H9 (cell line): ENCODE measurements around the gene RGS14. TPM values are rescaled to one million over a fixed set of nuclear protein-coding genes. Genes with fewer than 3 reads are reported as not detected.

Source experiments
- DNase-seq: peaks from one replicate; pipeline ENCODE4 v3.0.0-alpha.2; 2017
- H2AFZ ChIP-seq: one replicate; pipeline ENCODE4 v1.6.1; 2013; ENCODE audit warnings: mild to moderate bottlenecking, low read length, control low read depth, moderate library complexity
- H2AK5ac ChIP-seq: 2 replicates; pipeline ENCODE4 v1.6.1; 2013; ENCODE audit warnings: low read length, control low read depth, mixed read lengths; ENCODE audit not compliant: insufficient read length
- H2BK120ac ChIP-seq: one replicate; pipeline ENCODE4 v1.6.1; 2013; ENCODE audit warnings: low read depth, mild to moderate bottlenecking, low read length, control low read depth, inconsistent platforms; ENCODE audit not compliant: poor library complexity, severe bottlenecking
- H2BK12ac ChIP-seq: 2 replicates; pipeline ENCODE4 v1.6.1; 2013; ENCODE audit warnings: low read length, control low read depth, mixed read lengths, low read depth; ENCODE audit not compliant: insufficient read length
- H2BK15ac ChIP-seq: 2 replicates; pipeline ENCODE4 v1.6.1; 2013; ENCODE audit warnings: low read depth, low read length, control low read depth
- H2BK20ac ChIP-seq: one replicate; pipeline ENCODE4 v1.6.1; 2013; ENCODE audit warnings: low read depth, mild to moderate bottlenecking, low read length, control low read depth, inconsistent platforms; ENCODE audit not compliant: poor library complexity, severe bottlenecking
- H2BK5ac ChIP-seq: 2 replicates; pipeline ENCODE4 v1.6.1; 2013; ENCODE audit warnings: low read length, control low read depth, mixed read lengths; ENCODE audit not compliant: insufficient read length
- H3K14ac ChIP-seq: 2 replicates; pipeline ENCODE4 v1.6.1; 2013; ENCODE audit warnings: low read length, control low read depth; ENCODE audit not compliant: insufficient read depth
- H3K18ac ChIP-seq: 2 replicates; pipeline ENCODE4 v1.6.1; 2013; ENCODE audit warnings: low read depth, mild to moderate bottlenecking, mixed read lengths, low read length, control low read depth; ENCODE audit not compliant: insufficient read length
- H3K23ac ChIP-seq: 2 replicates; pipeline ENCODE4 v1.6.1; 2013; ENCODE audit warnings: low read length, control low read depth, mixed read lengths, low read depth; ENCODE audit not compliant: insufficient read length
- H3K23me2 ChIP-seq: 2 replicates; pipeline ENCODE4 v1.6.1; 2013; ENCODE audit warnings: low read depth, mild to moderate bottlenecking, mixed read lengths, low read length, control low read depth; ENCODE audit not compliant: insufficient read length, poor library complexity, severe bottlenecking
- H3K27ac ChIP-seq: 2 replicates; pipeline ENCODE4 v1.5.1; 2013; ENCODE audit warnings: low read length, control low read depth, mixed read lengths, low read depth; ENCODE audit not compliant: insufficient read length
- H3K27me3 ChIP-seq: 2 replicates; pipeline ENCODE4 v1.6.1; 2013; ENCODE audit warnings: low read length, control low read depth, inconsistent platforms; ENCODE audit not compliant: insufficient read depth
- H3K4ac ChIP-seq: 2 replicates; pipeline ENCODE4 v1.6.1; 2013; ENCODE audit warnings: low read depth, mild to moderate bottlenecking, control low read depth, inconsistent platforms, low read length, moderate library complexity
- H3K4me1 ChIP-seq: 2 replicates; pipeline ENCODE4 v1.6.1; 2013; ENCODE audit warnings: low read length, control low read depth, inconsistent platforms; ENCODE audit not compliant: insufficient read depth
- H3K4me2 ChIP-seq: 2 replicates; pipeline ENCODE4 v1.6.1; 2013; ENCODE audit warnings: low read length, control low read depth, mixed read lengths; ENCODE audit not compliant: insufficient read length, insufficient read depth
- H3K56ac ChIP-seq: 2 replicates; pipeline ENCODE4 v1.6.1; 2013; ENCODE audit warnings: low read depth, mild to moderate bottlenecking, mixed read lengths, low read length, control low read depth; ENCODE audit not compliant: insufficient read length
- H3K79me1 ChIP-seq: 2 replicates; pipeline ENCODE4 v1.6.1; 2013; ENCODE audit warnings: low read depth, mild to moderate bottlenecking, moderate library complexity, low read length, control low read depth, inconsistent platforms; ENCODE audit not compliant: insufficient read depth, poor library complexity, severe bottlenecking
- H3K79me2 ChIP-seq: 2 replicates; pipeline ENCODE4 v1.6.1; 2013; ENCODE audit warnings: low read length, control low read depth, inconsistent platforms; ENCODE audit not compliant: insufficient read depth
- H3K9ac ChIP-seq: 2 replicates; pipeline ENCODE4 v1.6.1; 2013; ENCODE audit warnings: low read length, control low read depth, mixed read lengths; ENCODE audit not compliant: insufficient read length; ENCODE audit errors: extremely low read depth
- H3K9me3 ChIP-seq: one replicate; pipeline ENCODE4 v1.6.1; 2013; ENCODE audit warnings: low read depth, low read length, inconsistent platforms; ENCODE audit not compliant: control insufficient read depth
- H3T11ph ChIP-seq: one replicate; pipeline ENCODE4 v1.6.1; 2013; ENCODE audit warnings: mild to moderate bottlenecking, low read length, control low read depth, inconsistent platforms
- H4K20me1 ChIP-seq: one replicate; pipeline ENCODE4 v1.6.1; 2013; ENCODE audit not compliant: control insufficient read depth, insufficient read length, insufficient read depth
- H4K5ac ChIP-seq: 2 replicates; pipeline ENCODE4 v1.6.1; 2013; ENCODE audit warnings: low read depth, mild to moderate bottlenecking, mixed read lengths, low read length, control low read depth; ENCODE audit not compliant: insufficient read length
- H4K8ac ChIP-seq: replicated peaks from 2 replicates; pipeline ENCODE4 v1.6.1; 2013; ENCODE audit warnings: low read length, control low read depth, mixed read lengths, low read depth; ENCODE audit not compliant: insufficient read length
- H4K91ac ChIP-seq: 2 replicates; pipeline ENCODE4 v1.6.1; 2013; ENCODE audit warnings: low read depth, mild to moderate bottlenecking, moderate library complexity, mixed read lengths, low read length, control low read depth; ENCODE audit not compliant: insufficient read length
- H3K27ac Mint-ChIP-seq, 3 experiments: 2 replicates in 2 of 3; 3 replicates in 1 of 3; pipeline ENCODE4 v1.8.0; 2020 to 2021; ENCODE audit warnings: mixed read lengths in 3 of 3, mild to moderate bottlenecking in 1 of 3, moderate library complexity in 1 of 3
- H3K27me3 Mint-ChIP-seq: 2 replicates; pipeline ENCODE4 v1.8.0; 2021; ENCODE audit warnings: low read depth, mild to moderate bottlenecking, moderate library complexity, mixed read lengths
- H3K36me3 Mint-ChIP-seq, 3 experiments: 2 replicates in 2 of 3; 3 replicates in 1 of 3; pipeline ENCODE4 v1.8.0; 2020 to 2021; ENCODE audit warnings: low read depth in 3 of 3, mixed read lengths in 3 of 3; ENCODE audit not compliant: insufficient read depth in 1 of 3
- H3K4me1 Mint-ChIP-seq, 2 experiments: 2 replicates each; pipeline ENCODE4 v1.8.0; 2020; ENCODE audit warnings: mixed read lengths in 2 of 2
- H3K4me3 Mint-ChIP-seq, 2 experiments: 2 replicates in 1 of 2; 3 replicates in 1 of 2; pipeline ENCODE4 v1.8.0; 2020 to 2021; ENCODE audit warnings: mild to moderate bottlenecking in 2 of 2, mixed read lengths in 2 of 2, moderate library complexity in 1 of 2
- H3K9me3 Mint-ChIP-seq, 2 experiments: 2 replicates in 1 of 2; 3 replicates in 1 of 2; pipeline ENCODE4 v1.8.0; 2020; ENCODE audit warnings: mild to moderate bottlenecking in 2 of 2, mixed read lengths in 2 of 2, moderate library complexity in 1 of 2
- CTCF ChIP-seq: fragments of 200-600 bp; sonication (generic); conservative IDR thresholded peaks from 3 replicates; pipeline ENCODE4 v1.8.0; 2021; ENCODE audit warnings: antibody characterized with exemption, mild to moderate bottlenecking
- WGBS: extraction: QIAGEN DNeasy Blood & Tissue Kit; methylation state at CpG from one replicate; pipeline ENCODE4 v1.1.7; 2013; ENCODE audit warnings: missing lambda C conversion rate, low lambda C conversion rate, mixed read lengths; ENCODE audit not compliant: insufficient read length; ENCODE audit errors: extremely low coverage; 5-methylcytosine and 5-hydroxymethylcytosine counted together
- total RNA-seq: library from RNA; stranded (reverse); gene quantifications from 2 replicates; pipeline ENCODE4 v1.2.1, GENCODE V29; 2021

Gene RGS14
- total RNA-seq, 1 experiment from 2014 or later: 12.3 TPM

GRCh38 chr5:177383181-177383580 lies 25.5 kb downstream of the RGS14 start:
- no peak overlapping the region for H3K9ac ChIP-seq
- no peaks in the 10 kb centered on the region for H3K79me1 ChIP-seq
- no peak overlapping the region for H3T11ph ChIP-seq
- no peak overlapping the region for H2AFZ ChIP-seq
- H3K56ac ChIP-seq: no peak overlapping the region
- no peaks in the 10 kb centered on the region; the same call in 1 of the 2 replicates for H3K27me3 ChIP-seq
- H2BK12ac ChIP-seq: no peak overlapping the region
- H3K14ac ChIP-seq: no peak overlapping the region
- no peak overlapping the region for H2BK120ac ChIP-seq
- H3K79me2 ChIP-seq: no peaks in the 10 kb centered on the region
- no peaks in the 10 kb centered on the region for H3K9me3 ChIP-seq
- Mint-ChIP-seq H3K4me1 (peaks cover 13 to 15% of the 10 kb centered on the region in 2 experiments), H3K9me3 (no peaks in the 10 kb centered on the region; a peak in 1 of 5 replicates), H3K4me3 (no peak overlapping the region), H3K27me3 (peaks cover 60% of the 10 kb centered on the region), H3K27ac (no peak overlapping the region; a peak in 1 of 7 replicates), H3K36me3 (no peaks in the 10 kb centered on the region)
- no peak overlapping the region for H4K91ac ChIP-seq
- no peaks in the 10 kb centered on the region for H3K23me2 ChIP-seq
- H2BK15ac ChIP-seq: no peak overlapping the region
- no peak for TF ChIP-seq CTCF
- H2BK5ac ChIP-seq: no peak overlapping the region
- H3K4me2 ChIP-seq: no peak overlapping the region
- H3K4ac ChIP-seq: no peak overlapping the region
- H3K23ac ChIP-seq: no peak overlapping the region
- H2AK5ac ChIP-seq: no peak overlapping the region
- H4K5ac ChIP-seq: no peak overlapping the region
- no CpG with 5 or more reads among the region's 9 CpGs for WGBS
- H2BK20ac ChIP-seq: no peak overlapping the region
- no peaks in the 10 kb centered on the region for H4K20me1 ChIP-seq
- no peaks in the 10 kb centered on the region for H3K4me1 ChIP-seq
- H3K18ac ChIP-seq: no peak overlapping the region
- DNase-seq: no peak
- no peak overlapping the region for H4K8ac ChIP-seq
- no peak overlapping the region for H3K27ac ChIP-seq
